NCI-H524 treated with DMSO at 0.1 percent for 48 hours (cell line): ENCODE results near the gene GALNT9.
"Not testable (repeated sequence)": the region's sequence is repeated elsewhere in the genome, so short reads cannot be mapped to it uniquely, and the experiment has no call there.

ENCODE experiments used
- DNase-seq: peaks from one replicate; lab custom pipeline; 2025; lab: John Stamatoyannopoulos, UW

The GALNT9 gene

GRCh38 chr12:132196038-132196872, 133.1 kb downstream of the GALNT9 start:
- DNase-seq: no peak

- DNase-seq: not testable (repeated sequence)
Observed at GRCh38 chr12:132195242-132195641, 134.1 kb downstream of the GALNT9 start.

- DNase-seq: no peak
Observed at GRCh38 chr12:132194556-132194955, 134.8 kb downstream of the GALNT9 start.

GRCh38 chr12:132194056-132194455, 135.3 kb downstream of the GALNT9 start:
- DNase-seq: no peak

- no peak for DNase-seq
Observed at GRCh38 chr12:132191715-132192553, 137.5 kb downstream of the GALNT9 start.

- no peak for DNase-seq
Observed at GRCh38 chr12:132190834-132191500, 138.4 kb downstream of the GALNT9 start.

- no peak for DNase-seq
Observed at GRCh38 chr12:132190012-132190755, 139.2 kb downstream of the GALNT9 start.

- DNase-seq: no peak
Observed at GRCh38 chr12:132189378-132190011, 139.9 kb downstream of the GALNT9 start.

GRCh38 chr12:132188916-132189325, 140.5 kb downstream of the GALNT9 start:
- no peak for DNase-seq

- DNase-seq: no peak
Observed at GRCh38 chr12:132188451-132188901, 140.9 kb downstream of the GALNT9 start.

- DNase-seq: no peak
Observed at GRCh38 chr12:132187646-132188450, 141.5 kb downstream of the GALNT9 start.

- DNase-seq: no peak
Observed at GRCh38 chr12:132186857-132187620, 142.3 kb downstream of the GALNT9 start.

GRCh38 chr12:132186208-132186856, 143.1 kb downstream of the GALNT9 start:
- DNase-seq: no peak

GRCh38 chr12:132185705-132186104, 143.7 kb downstream of the GALNT9 start:
- no peak for DNase-seq

- no peak for DNase-seq
Observed at GRCh38 chr12:132182711-132183365, 146.6 kb downstream of the GALNT9 start.

- DNase-seq: no peak
Observed at GRCh38 chr12:132182206-132182710, 147.1 kb downstream of the GALNT9 start.

- no peak for DNase-seq
Observed at GRCh38 chr12:132181570-132182200, 147.7 kb downstream of the GALNT9 start.
